EH (cell line): ENCODE results near the gene ERMARD.

ENCODE experiments used
- DNase-seq: peaks from one replicate; pipeline ENCODE4 v3.0.0-alpha.2; 2015; ENCODE audit warnings: low read depth

Gene ERMARD

DNA sequence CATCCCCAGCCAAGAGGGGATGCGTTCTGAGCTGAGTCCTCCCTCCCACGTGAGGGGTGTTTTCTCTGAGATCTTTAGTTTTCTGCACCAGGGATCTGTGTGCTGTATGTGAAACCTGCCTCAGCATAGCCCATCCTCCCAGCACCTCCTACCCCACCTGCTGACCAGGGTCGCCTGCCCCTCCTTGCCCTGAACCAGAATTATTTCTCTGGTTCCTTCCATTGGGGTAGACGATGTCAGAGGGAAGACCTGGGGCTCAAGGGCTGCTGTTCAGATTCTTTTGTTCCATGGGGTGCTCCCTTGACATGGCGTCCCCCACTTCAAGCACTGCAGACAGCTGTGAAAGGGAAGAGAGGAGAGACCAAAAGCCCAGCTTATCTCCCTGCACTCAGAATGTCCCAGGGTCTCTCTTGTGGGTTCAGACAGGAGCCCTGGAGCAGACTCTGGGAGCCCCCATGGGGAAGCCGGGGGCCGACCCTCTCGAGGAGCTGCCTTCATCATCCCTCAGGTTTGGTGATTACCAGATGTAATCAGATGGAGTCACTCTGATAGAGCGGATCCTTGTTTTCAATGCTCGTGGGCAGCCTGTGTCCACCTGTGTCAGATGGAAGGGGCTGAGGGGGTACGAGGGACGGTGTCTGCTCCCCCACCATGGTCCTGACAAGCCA is 74.3 kb downstream of the ERMARD start:
- no peak for DNase-seq

- DNase-seq: no peak
Measured at GRCh38 chr6:169826697-169827096, 75.3 kb downstream of the ERMARD start.

GRCh38 chr6:169827290-169827717 is 75.9 kb downstream of the ERMARD start:
- DNase-seq: no peak

GRCh38 chr6:169828176-169828575 is 76.8 kb downstream of the ERMARD start:
- no peak for DNase-seq

- no peak for DNase-seq
Measured at GRCh38 chr6:169829786-169830185, 78.4 kb downstream of the ERMARD start.

GRCh38 chr6:169830876-169831275 is 79.5 kb downstream of the ERMARD start:
- no peak for DNase-seq
